Medulla oblongata (tissue), 1 donor: ENCODE measurements around the gene RAB26.

Source experiments
- DNase-seq: peaks from one replicate; pipeline ENCODE4 v3.0.0-alpha.2; 2015; ENCODE audit errors: extremely low spot score

Gene RAB26

GRCh38 chr16:2178321-2179106 is 30.1 kb downstream of the RAB26 start:
- DNase-seq, result no peak

- no peak for DNase-seq
Observed at GRCh38 chr16:2179107-2179501, 30.7 kb downstream of the RAB26 start.

- DNase-seq, result no peak
Observed at GRCh38 chr16:2179576-2179975, 31.2 kb downstream of the RAB26 start.

- no peak for DNase-seq
Observed at GRCh38 chr16:2180461-2180860, 32.0 kb downstream of the RAB26 start.

- DNase-seq, result no peak
Observed at GRCh38 chr16:2180962-2181923, 32.8 kb downstream of the RAB26 start.

GRCh38 chr16:2181952-2182351 is 33.5 kb downstream of the RAB26 start:
- DNase-seq, result no peak

GRCh38 chr16:2183671-2184070 is 35.2 kb downstream of the RAB26 start:
- no peak for DNase-seq

- DNase-seq, result no peak
Observed at GRCh38 chr16:2184346-2184745, 35.9 kb downstream of the RAB26 start.

- DNase-seq, result no peak
Observed at GRCh38 chr16:2184962-2185361, 36.5 kb downstream of the RAB26 start.

- no peak for DNase-seq
Observed at GRCh38 chr16:2186064-2186463, 37.6 kb downstream of the RAB26 start.

GRCh38 chr16:2186505-2186904 is 38.1 kb downstream of the RAB26 start:
- DNase-seq, result no peak

GRCh38 chr16:2187212-2187611 is 38.8 kb downstream of the RAB26 start:
- DNase-seq, result no peak

GRCh38 chr16:2188395-2188794 is 40.0 kb downstream of the RAB26 start:
- DNase-seq, result no peak

- DNase-seq, result no peak
Observed at GRCh38 chr16:2189252-2189893, 40.9 kb downstream of the RAB26 start.

GRCh38 chr16:2190002-2190658 is 41.7 kb downstream of the RAB26 start:
- DNase-seq, result no peak

- DNase-seq, result peak; percentile 48
Observed at GRCh38 chr16:2190659-2191445, 42.4 kb downstream of the RAB26 start.

- DNase-seq, result no peak
Observed at GRCh38 chr16:2191446-2191706, 43.0 kb downstream of the RAB26 start.

- no peak for DNase-seq
Observed at GRCh38 chr16:2194166-2194834, 45.9 kb downstream of the RAB26 start.

- no peak for DNase-seq
Observed at GRCh38 chr16:2194852-2195321, 46.5 kb downstream of the RAB26 start.

GRCh38 chr16:2195322-2196161 is 47.1 kb downstream of the RAB26 start:
- DNase-seq, result no peak
